ENCODE results near the gene ETDB. TPM values are rescaled to one million over a fixed set of nuclear protein-coding genes. Genes with fewer than 3 reads are reported as not detected.
"Not testable (repeated sequence)": the region's sequence is repeated elsewhere in the genome, so short reads cannot be mapped to it uniquely, and the experiment has no call there.

The ETDB gene
- total RNA-seq, 2 experiments from 2014 or later: not detected

GRCh38 chrX:135109554-135109953 lies 10.8 kb downstream of the ETDB start:
- TF ChIP-seq CTCF (IDR thresholded peaks at IDR 0.05): no peak
- DNase-seq (no peak), ATAC-seq (ENCODE audit: poor library complexity) (no peak)
- Mint-ChIP-seq H3K27me3 (peaks cover 45% of the 10 kb centered on the region), H3K4me1 (ENCODE audit: low read depth) (no peaks in the 10 kb centered on the region), H3K36me3 (ENCODE audit: low read depth) (no peaks in the 10 kb centered on the region), H3K9me3 (no peaks in the 10 kb centered on the region), H3K4me3 (no peak overlapping the region), H3K27ac (no peak overlapping the region)
- POLR2A ChIA-PET: no interaction called here
- CTCF ChIA-PET: no interaction called here
- intact Hi-C loops (cut with DNase I, micrococcal nuclease): no loop called here
- H3K9me3 ChIP-seq (ENCODE audit: control insufficient read depth in 1 of 2, insufficient read depth in 1 of 2, low read length in 2 of 2): no peaks in the 10 kb centered on the region
- no peak overlapping the region for H3K4me3 ChIP-seq (ENCODE audit: low read length)
- no peaks in the 10 kb centered on the region for H3K36me3 ChIP-seq (ENCODE audit: insufficient read depth, low read length)
- H3K4me1 ChIP-seq (ENCODE audit: insufficient read depth, low read length): no peaks in the 10 kb centered on the region
- no peaks in the 10 kb centered on the region for H3K27me3 ChIP-seq (ENCODE audit: control insufficient read depth in 1 of 2, insufficient read depth in 2 of 2, low read length in 2 of 2)
- no peak overlapping the region for H3K27ac ChIP-seq (ENCODE audit: low read depth in 1 of 2, low read length in 2 of 2)

- Histone ChIP-seq H3K27ac (ENCODE audit: low read depth in 1 of 2, low read length in 2 of 2) (no peak overlapping the region), H3K9me3 (ENCODE audit: control insufficient read depth in 1 of 2, insufficient read depth in 1 of 2, low read length in 2 of 2) (no peaks in the 10 kb centered on the region), H3K4me1 (ENCODE audit: insufficient read depth, low read length) (peaks cover 11% of the 10 kb centered on the region), H3K36me3 (ENCODE audit: insufficient read depth, low read length) (no peaks in the 10 kb centered on the region), H3K27me3 (ENCODE audit: control insufficient read depth in 1 of 2, insufficient read depth in 2 of 2, low read length in 2 of 2) (no peaks in the 10 kb centered on the region), H3K4me3 (ENCODE audit: low read length) (peak overlapping the region; percentile 49)
- H3K27ac Mint-ChIP-seq: peak overlapping the region; percentile 65
- no peaks in the 10 kb centered on the region for H3K36me3 Mint-ChIP-seq (ENCODE audit: low read depth)
- ChIA-PET CTCF (no interaction called here), POLR2A (no interaction called here)
- peak overlapping the region; percentile 90 for H3K4me3 Mint-ChIP-seq
- intact Hi-C loops (cut with DNase I, micrococcal nuclease): no loop called here
- peaks cover 17% of the 10 kb centered on the region for H3K27me3 Mint-ChIP-seq
- H3K4me1 Mint-ChIP-seq (ENCODE audit: low read depth): peaks cover 9% of the 10 kb centered on the region
- H3K9me3 Mint-ChIP-seq: no peaks in the 10 kb centered on the region
- ATAC-seq (ENCODE audit: poor library complexity) (no peak), DNase-seq (no peak)
- TF ChIP-seq CTCF (IDR thresholded peaks at IDR 0.05): no peak
Observed at GRCh38 chrX:135099493-135099783, 20.9 kb downstream of the ETDB start.

- POLR2A ChIA-PET; CTCF ChIA-PET; intact Hi-C loops (cut with DNase I, micrococcal nuclease); ATAC-seq (ENCODE audit: poor library complexity); H3K27me3 Mint-ChIP-seq; H3K9me3 Mint-ChIP-seq; DNase-seq; H3K9me3 ChIP-seq (ENCODE audit: control insufficient read depth in 1 of 2, insufficient read depth in 1 of 2, low read length in 2 of 2); H3K36me3 ChIP-seq (ENCODE audit: insufficient read depth, low read length); H3K27me3 ChIP-seq (ENCODE audit: control insufficient read depth in 1 of 2, insufficient read depth in 2 of 2, low read length in 2 of 2); H3K4me1 Mint-ChIP-seq (ENCODE audit: low read depth); H3K27ac Mint-ChIP-seq; H3K27ac ChIP-seq (ENCODE audit: low read depth in 1 of 2, low read length in 2 of 2); H3K36me3 Mint-ChIP-seq (ENCODE audit: low read depth): not testable (repeated sequence)
- Histone ChIP-seq H3K4me1 (ENCODE audit: insufficient read depth, low read length) (peaks cover 11% of the 10 kb centered on the region), H3K4me3 (ENCODE audit: low read length) (peak overlapping the region; percentile 50)
- H3K4me3 Mint-ChIP-seq: peak overlapping the region; percentile 65
Observed at GRCh38 chrX:135097196-135097744, 23.1 kb downstream of the ETDB start.

GRCh38 chrX:135095715-135096114 lies 24.6 kb downstream of the ETDB start:
- intact Hi-C loops (cut with DNase I, micrococcal nuclease): no loop called here
- CTCF ChIA-PET: no interaction called here
- no peak overlapping the region for H3K4me3 Mint-ChIP-seq

More at GRCh38 chrX:135095715-135096114, 24.6 kb downstream of the ETDB start:
- H3K27ac ChIP-seq (ENCODE audit: low read depth in 1 of 2, low read length in 2 of 2): no peak overlapping the region
- POLR2A ChIA-PET: no interaction called here
- peaks cover 11% of the 10 kb centered on the region for H3K4me1 ChIP-seq (ENCODE audit: insufficient read depth, low read length)
- Mint-ChIP-seq H3K27ac (no peak overlapping the region), H3K9me3 (no peaks in the 10 kb centered on the region), H3K36me3 (ENCODE audit: low read depth) (no peaks in the 10 kb centered on the region), H3K27me3 (no peaks in the 10 kb centered on the region), H3K4me1 (ENCODE audit: low read depth) (peaks cover 9% of the 10 kb centered on the region)
- no peak for DNase-seq
- no peak overlapping the region for H3K4me3 ChIP-seq (ENCODE audit: low read length)
- no peaks in the 10 kb centered on the region for H3K9me3 ChIP-seq (ENCODE audit: control insufficient read depth in 1 of 2, insufficient read depth in 1 of 2, low read length in 2 of 2)
- no peak for TF ChIP-seq CTCF (IDR thresholded peaks at IDR 0.05)
- H3K27me3 ChIP-seq (ENCODE audit: control insufficient read depth in 1 of 2, insufficient read depth in 2 of 2, low read length in 2 of 2): no peaks in the 10 kb centered on the region
- ATAC-seq (ENCODE audit: poor library complexity): no peak
- H3K36me3 ChIP-seq (ENCODE audit: insufficient read depth, low read length): no peaks in the 10 kb centered on the region
